ENCODE data around the gene SYNRG. TPM values are rescaled to one million over a fixed set of nuclear protein-coding genes. Genes with fewer than 3 reads are reported as not detected.

The SYNRG gene
- total and polyA plus RNA-seq, 2 of the 13 experiments (the other 11 are each of a cell fraction or from before 2014, with no cell fraction given) = 7.3 to 8.7 TPM

- TF ChIP-seq DMTF1 (CRISPR knock-in tag; IDR thresholded peaks at IDR 0.05) (no peak), PAX8 (CRISPR knock-in tag; IDR thresholded peaks at IDR 0.05; ENCODE audit: borderline replicate concordance) (no peak), ADNP (CRISPR knock-in tag; IDR thresholded peaks at IDR 0.05) (no peak), ZSCAN30 (CRISPR knock-in tag; IDR thresholded peaks at IDR 0.05) (no peak), ZNF598 (CRISPR knock-in tag; IDR thresholded peaks at IDR 0.05; ENCODE audit: borderline replicate concordance) (peak; percentile 73; the same call in 1 of the 2 replicates), ZFP36L2 (CRISPR knock-in tag; IDR thresholded peaks at IDR 0.05) (no peak), DMAP1 (CRISPR knock-in tag; IDR thresholded peaks at IDR 0.05) (peak; percentile 33), HDAC6 (IDR thresholded peaks at IDR 0.05; ENCODE audit: low read depth, low read length) (no peak), RFXANK (CRISPR knock-in tag; IDR thresholded peaks at IDR 0.05) (no peak), ZNF746 (CRISPR knock-in tag; IDR thresholded peaks at IDR 0.05) (no peak), HNRNPL (IDR thresholded peaks at IDR 0.05; ENCODE audit: low read depth, low read length) (no peak), HMGXB3 (CRISPR knock-in tag; IDR thresholded peaks at IDR 0.05; ENCODE audit: borderline replicate concordance) (no peak), SAP130 (CRISPR knock-in tag; IDR thresholded peaks at IDR 0.05; ENCODE audit: low read depth) (peak; percentile 10; the same call in 1 of the 2 replicates), E2F1 (CRISPR knock-in tag; IDR thresholded peaks at IDR 0.05) (no peak; the same call in 1 of the 2 replicates), MXD4 (CRISPR knock-in tag; IDR thresholded peaks at IDR 0.05) (no peak; the same call in none of the 2 replicates), ZNF781 (CRISPR knock-in tag; IDR thresholded peaks at IDR 0.05; ENCODE audit: borderline replicate concordance, not compliant biosample characterization) (peak; percentile 56), RNF2 (conservative IDR thresholded peaks at IDR 0.05; ENCODE audit: low read depth) (no peak), HOXA3 (CRISPR knock-in tag; IDR thresholded peaks at IDR 0.05) (0 out of 2 replicates have a peak, but pooled peaks have one; percentile 5)
- TF ChIP-seq, protein P1, sequence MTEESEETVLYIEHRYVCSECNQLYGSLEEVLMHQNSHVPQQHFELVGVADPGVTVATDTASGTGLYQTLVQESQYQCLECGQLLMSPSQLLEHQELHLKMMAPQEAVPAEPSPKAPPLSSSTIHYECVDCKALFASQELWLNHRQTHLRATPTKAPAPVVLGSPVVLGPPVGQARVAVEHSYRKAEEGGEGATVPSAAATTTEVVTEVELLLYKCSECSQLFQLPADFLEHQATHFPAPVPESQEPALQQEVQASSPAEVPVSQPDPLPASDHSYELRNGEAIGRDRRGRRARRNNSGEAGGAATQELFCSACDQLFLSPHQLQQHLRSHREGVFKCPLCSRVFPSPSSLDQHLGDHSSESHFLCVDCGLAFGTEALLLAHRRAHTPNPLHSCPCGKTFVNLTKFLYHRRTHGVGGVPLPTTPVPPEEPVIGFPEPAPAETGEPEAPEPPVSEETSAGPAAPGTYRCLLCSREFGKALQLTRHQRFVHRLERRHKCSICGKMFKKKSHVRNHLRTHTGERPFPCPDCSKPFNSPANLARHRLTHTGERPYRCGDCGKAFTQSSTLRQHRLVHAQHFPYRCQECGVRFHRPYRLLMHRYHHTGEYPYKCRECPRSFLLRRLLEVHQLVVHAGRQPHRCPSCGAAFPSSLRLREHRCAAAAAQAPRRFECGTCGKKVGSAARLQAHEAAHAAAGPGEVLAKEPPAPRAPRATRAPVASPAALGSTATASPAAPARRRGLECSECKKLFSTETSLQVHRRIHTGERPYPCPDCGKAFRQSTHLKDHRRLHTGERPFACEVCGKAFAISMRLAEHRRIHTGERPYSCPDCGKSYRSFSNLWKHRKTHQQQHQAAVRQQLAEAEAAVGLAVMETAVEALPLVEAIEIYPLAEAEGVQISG (CRISPR knock-in tag; IDR thresholded peaks at IDR 0.05) = 0 out of 2 replicates have a peak, but pooled peaks have one; percentile 15
Measured at GRCh38 chr17:37488607-37489196, 120.5 kb downstream of the SYNRG start (continued).

Data from HepG2 (cell line).